GM12878 (cell line): Measurements from ENCODE around the gene SMURF1. TPM values are rescaled to one million over a fixed set of nuclear protein-coding genes. Genes with fewer than 3 reads are reported as not detected.

Source experiments
- ATAC-seq: fragments of 200-7000 bp; cut with Tn5 transposase; 3 replicates; pipeline ENCODE4 v1.9.1; 2020; ENCODE audit warnings: mild to moderate bottlenecking, moderate library complexity
- BruUV-seq: library from RNA; stranded (reverse); fragments of 400-500 nt; replicated peaks from 2 replicates; lab custom pipeline; 2021; lab: Mats Ljungman, UMichigan
- CTCF ChIA-PET: fragments of 300-600 bp; sonication (Branson Sonifier 250); formaldehyde crosslinking; extraction: SDS; loops from one replicate; lab custom pipeline; 2021; ENCODE audit warnings: inconsistent platforms; lab: Yijun Ruan, JAX
- POLR2A ChIA-PET: fragments of 350-600 bp; formaldehyde crosslinking; extraction: SDS; loops from one replicate; lab custom pipeline; 2021; ENCODE audit warnings: inconsistent platforms; lab: Charles Lee
- RAD21 ChIA-PET: fragments of 300-600 bp; sonication (Branson Sonifier 250); formaldehyde crosslinking; loops from one replicate; lab custom pipeline; 2023; ENCODE audit warnings: antibody characterized with exemption; ENCODE audit not compliant: unreplicated experiment; lab: Charles Lee
- SMC1A ChIA-PET: fragments of 300-600 bp; sonication (Branson Sonifier 250); formaldehyde crosslinking; loops from one replicate; lab custom pipeline; 2023; ENCODE audit not compliant: unreplicated experiment, uncharacterized antibody; lab: Charles Lee
- DNase-seq: peaks from one replicate; pipeline ENCODE4 v3.0.0-alpha.2; 2011; ENCODE audit warnings: low read depth, low spot score
- FAIRE-seq: peaks from 3 replicates; lab custom pipeline; 2011; peaks lifted over from hg19 to GRCh38; lab: Jason Lieb, UNC
- H2AFZ ChIP-seq: 2 replicates; pipeline ENCODE4 v1.6.0; 2011; ENCODE audit warnings: low read depth, low read length, control low read depth; ENCODE audit not compliant: control insufficient read depth
- H3K27ac ChIP-seq: 2 replicates; pipeline ENCODE4 v1.5.1; 2011; ENCODE audit warnings: control low read depth; ENCODE audit not compliant: control insufficient read depth, insufficient read depth
- H3K27me3 ChIP-seq, 2 experiments: replicated peaks in 1 of 2; 2 replicates each; pipeline versions ENCODE4 v1.6.0 to v1.6.1; 2011; ENCODE audit warnings: low read length in 1 of 2; ENCODE audit not compliant: control insufficient read depth in 2 of 2, insufficient read depth in 2 of 2
- H3K36me3 ChIP-seq, 2 experiments: 2 replicates each; pipeline ENCODE4 v1.5.1; 2011; ENCODE audit warnings: low read length in 1 of 2; ENCODE audit not compliant: control insufficient read depth in 2 of 2, insufficient read depth in 2 of 2
- H3K4me1 ChIP-seq: 2 replicates; pipeline ENCODE4 v1.6.1; 2011; ENCODE audit warnings: mild to moderate bottlenecking, low read length, moderate library complexity, mixed read lengths; ENCODE audit not compliant: control insufficient read depth, insufficient read depth
- H3K4me2 ChIP-seq: 2 replicates; pipeline ENCODE4 v1.6.0; 2011; ENCODE audit warnings: control low read depth; ENCODE audit not compliant: control insufficient read depth, insufficient read depth
- H3K4me3 ChIP-seq: fragments of 200-600 bp; sonication (generic); 2 replicates; pipeline ENCODE4 v1.5.1; 2016
- H3K79me2 ChIP-seq: 2 replicates; pipeline ENCODE4 v1.6.0; 2011; ENCODE audit warnings: low read length; ENCODE audit not compliant: control insufficient read depth, insufficient read depth
- H3K9ac ChIP-seq: 2 replicates; pipeline ENCODE4 v1.8.0; 2011; ENCODE audit warnings: low read length, control low read depth, mixed read lengths; ENCODE audit not compliant: control insufficient read depth, insufficient read depth
- H3K9me3 ChIP-seq: replicated peaks from 3 replicates; pipeline ENCODE4 v1.5.1; 2011; ENCODE audit warnings: mild to moderate bottlenecking, low read length; ENCODE audit not compliant: control insufficient read depth, insufficient read depth
- H4K20me1 ChIP-seq: 2 replicates; pipeline ENCODE4 v1.6.0; 2011; ENCODE audit not compliant: control insufficient read depth, insufficient read depth
- CBFB ChIP-seq: IDR thresholded peaks from 2 replicates; pipeline ENCODE4 v1.6.1; 2016; ENCODE audit warnings: antibody characterized with exemption, low read depth
- E2F4 ChIP-seq: IDR thresholded peaks from 2 replicates; pipeline ENCODE4 v1.6.1; 2012; ENCODE audit warnings: low read depth, low read length, improper control_type of control experiment
- FOXK2 ChIP-seq: fragments of 450-650 bp; IDR thresholded peaks from 2 replicates; pipeline ENCODE4 v1.6.1; 2017; ENCODE audit warnings: mild to moderate bottlenecking, moderate library complexity
- MAX ChIP-seq: IDR thresholded peaks from 2 replicates; pipeline ENCODE4 v1.6.1; 2012; ENCODE audit warnings: low read depth, low read length, improper control_type of control experiment
- NFYA ChIP-seq: IDR thresholded peaks from 2 replicates; pipeline ENCODE4 v1.6.1; 2011; ENCODE audit warnings: low read depth, mild to moderate bottlenecking, low read length, improper control_type of control experiment, borderline replicate concordance
- SMARCA5 ChIP-seq: fragments of 450-650 bp; IDR thresholded peaks from 2 replicates; pipeline ENCODE4 v1.6.1; 2017; ENCODE audit warnings: mild to moderate bottlenecking
- SMC3 ChIP-seq: IDR thresholded peaks from 2 replicates; pipeline ENCODE4 v1.6.1; 2011; ENCODE audit warnings: low read length, improper control_type of control experiment, borderline replicate concordance
- YBX1 ChIP-seq: fragments of 450-650 bp; IDR thresholded peaks from 2 replicates; pipeline ENCODE4 v1.6.1; 2016; ENCODE audit warnings: antibody characterized with exemption
- ZBED1 ChIP-seq: IDR thresholded peaks from 2 replicates; pipeline ENCODE4 v1.6.1; 2016; ENCODE audit warnings: borderline replicate concordance
- ZBTB33 ChIP-seq: fragments of 450-650 bp; IDR thresholded peaks from 2 replicates; pipeline ENCODE4 v1.6.1; 2017; ENCODE audit warnings: mild to moderate bottlenecking
- ZNF24 ChIP-seq: fragments of 450-650 bp; IDR thresholded peaks from 2 replicates; pipeline ENCODE4 v1.6.1; 2017; ENCODE audit warnings: antibody characterized with exemption, mild to moderate bottlenecking
- ZNF384 ChIP-seq: IDR thresholded peaks from 2 replicates; pipeline ENCODE4 v1.6.1; 2012; ENCODE audit warnings: low read depth, mild to moderate bottlenecking, low read length, improper control_type of control experiment, borderline replicate concordance
- WGBS: methylation state at CpG from one replicate; pipeline ENCODE4 v1.1.6; 2016; ENCODE audit warnings: low lambda C conversion rate; ENCODE audit not compliant: insufficient replicate concordance, insufficient coverage; ENCODE audit errors: missing lambda C conversion rate; 5-methylcytosine and 5-hydroxymethylcytosine counted together
- in situ Hi-C: fragments of 300-500 bp; cut with MboI; formaldehyde crosslinking; loops from 9 replicates; pipeline ENCODE4 v1.14.3; 2018; ENCODE audit warnings: mixed read lengths
- intact Hi-C: fragments of 100-400 bp; cut with micrococcal nuclease; formaldehyde crosslinking; loops from one replicate; pipeline ENCODE4 v1.14.2; 2022; ENCODE audit not compliant: unreplicated experiment
- polyA plus RNA-seq, 11 experiments: library from polyadenylated mRNA; depleted of rRNA in 4 of 11; unstranded in 6 of 11; stranded (reverse) in 5 of 11; fragments of >200 nt; fragmentation: Nextera tagmentation in 4 of 11; fragmentation: Illumina TruSeq in 1 of 11; extraction: Ambion mirVana in 4 of 11; extraction: Trizol in 1 of 11; gene quantifications; 1 replicate in 1 of 11; 2 replicates in 10 of 11; pipeline versions ENCODE4 v1.2.1 to v1.2.3, GENCODE V29; 2011 to 2016; ENCODE audit warnings: inconsistent platforms in 2 of 11, missing spikeins in 2 of 11, low read depth in 1 of 11
- total RNA-seq, 4 experiments: library from RNA; depleted of rRNA in 3 of 4; stranded (reverse); fragments of >200 nt in 3 of 4; fragmentation: Illumina TruSeq in 1 of 4; extraction: Trizol in 1 of 4; gene quantifications; 2 replicates each; pipeline versions ENCODE4 v1.2.1 to v1.2.3, GENCODE V29; 2013 to 2021

SMURF1 gene
- total and polyA plus RNA-seq, 10 of the 15 experiments (the other 5 are each of a cell fraction or from before 2014, with no cell fraction given): 0.76 to 14.0 (median 7.9) TPM

- H3K4me1 ChIP-seq: no peaks in the 10 kb centered on the region; the same call in 1 of the 2 replicates
- H3K9ac ChIP-seq: no peak overlapping the region
- ChIA-PET SMC1A (interaction anchor here (0.6 to 1.0 kb wide), 2 partner anchors 196 to 272 kb away, joined by 4 to 5 read pairs; no protein-coding TSS in a partner anchor), POLR2A (no interaction called here), CTCF (interaction anchor here (1.4 to 3.4 kb wide), 3 partner anchors 11 to 273 kb away, joined by 3 to 27 read pairs (median 19); no protein-coding TSS in a partner anchor), RAD21 (no interaction called here)
- no peaks in the 10 kb centered on the region for H3K9me3 ChIP-seq
- H3K79me2 ChIP-seq: no peaks in the 10 kb centered on the region
- intact Hi-C loops (loop anchor here (5.0 kb wide), 1 partner anchor 101 kb away; the partner anchor contains the start of gene SMURF1), in situ Hi-C loops (loop anchor here (5.0 kb wide), 1 partner anchor 271 kb away; no protein-coding TSS in a partner anchor)
- H3K36me3 ChIP-seq: peaks cover 15 to 29% of the 10 kb centered on the region in 2 experiments
- no peak overlapping the region for H2AFZ ChIP-seq
- H3K27ac ChIP-seq: no peak overlapping the region
- H3K4me2 ChIP-seq: no peak overlapping the region
- TSS peak; percentile 48 for BruUV-seq
- no peak for TF ChIP-seq ZNF384
- no peak for TF ChIP-seq NFYA
- TF ChIP-seq FOXK2: no peak
- no peak for TF ChIP-seq YBX1
- TF ChIP-seq ZNF24: no peak
- no peak for TF ChIP-seq ZBED1
- no peak for TF ChIP-seq ZBTB33
- no peak for TF ChIP-seq CBFB
- no peak for TF ChIP-seq SMC3
- no peak for TF ChIP-seq E2F4
- TF ChIP-seq MAX: no peak
- TF ChIP-seq SMARCA5: no peak
- WGBS: 96% methylated on average over 11 of the region's 11 CpGs
- FAIRE-seq (no peak), DNase-seq (no peak), ATAC-seq (no peak)
- no peaks in the 10 kb centered on the region for H3K27me3 ChIP-seq
- H3K4me3 ChIP-seq: no peak overlapping the region
- no peaks in the 10 kb centered on the region for H4K20me1 ChIP-seq
These were observed 102.4 kb downstream of the SMURF1 start for GRCh38 chr7:99041526-99041925.
